IPS-11a (cell line): ENCODE measurements around the gene TNRC6C.
"Not testable (repeated sequence)": the region's sequence is repeated elsewhere in the genome, so short reads cannot be mapped to it uniquely, and the experiment has no call there.

Experiments used
- H3K4me3 ChIP-seq: one replicate; pipeline ENCODE4 v1.5.1; 2013; ENCODE audit warnings: low read depth, low read length, control low read depth

Gene TNRC6C

DNA sequence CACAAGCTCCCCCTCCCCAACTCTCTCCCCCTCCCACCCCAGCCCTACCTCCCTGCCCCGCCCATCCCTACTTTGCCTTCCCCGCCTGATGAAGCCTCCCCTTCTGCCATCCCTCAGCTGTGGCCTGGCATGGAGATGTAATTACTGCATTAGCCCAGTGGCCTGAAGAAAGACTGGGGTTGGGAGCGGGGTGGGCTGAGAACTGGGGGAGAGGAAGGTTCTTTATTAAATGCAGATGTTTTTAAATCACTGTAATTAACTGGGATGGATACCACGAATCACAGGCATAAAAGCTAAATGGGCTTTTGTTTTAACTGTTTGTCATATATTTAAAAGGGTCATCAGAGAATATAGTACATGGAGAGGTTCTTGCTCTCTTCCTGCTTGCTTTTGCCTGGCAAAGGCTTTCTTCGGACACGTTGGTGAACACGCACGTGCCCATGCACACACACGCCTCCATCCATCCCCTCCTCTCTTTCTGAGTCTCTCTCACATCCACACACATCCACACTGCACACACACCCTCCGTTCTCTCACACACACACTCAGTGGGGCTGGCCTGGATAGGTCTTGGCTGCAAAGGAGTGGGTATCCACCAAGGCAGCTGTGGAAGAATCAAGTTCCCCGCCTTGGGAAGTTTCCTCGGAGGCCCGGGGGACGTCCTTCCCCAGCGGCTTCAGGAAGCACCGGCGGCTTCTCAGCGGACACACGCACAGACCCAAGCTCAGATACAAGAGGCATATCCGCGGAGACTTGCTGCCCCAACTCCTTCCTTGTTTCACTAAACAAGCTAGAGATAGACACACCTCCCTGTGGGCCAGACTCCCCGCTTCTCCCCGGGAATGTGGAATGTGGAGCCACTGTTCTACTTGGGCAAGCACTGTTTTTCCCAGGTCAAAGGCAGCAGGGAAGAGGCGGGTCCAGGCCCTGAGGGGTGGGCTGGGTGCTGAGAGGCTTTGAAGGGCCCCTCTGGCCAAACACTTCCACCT lies 27.4 kb upstream of the TNRC6C start:
- H3K4me3 ChIP-seq: no peak overlapping the region

DNA sequence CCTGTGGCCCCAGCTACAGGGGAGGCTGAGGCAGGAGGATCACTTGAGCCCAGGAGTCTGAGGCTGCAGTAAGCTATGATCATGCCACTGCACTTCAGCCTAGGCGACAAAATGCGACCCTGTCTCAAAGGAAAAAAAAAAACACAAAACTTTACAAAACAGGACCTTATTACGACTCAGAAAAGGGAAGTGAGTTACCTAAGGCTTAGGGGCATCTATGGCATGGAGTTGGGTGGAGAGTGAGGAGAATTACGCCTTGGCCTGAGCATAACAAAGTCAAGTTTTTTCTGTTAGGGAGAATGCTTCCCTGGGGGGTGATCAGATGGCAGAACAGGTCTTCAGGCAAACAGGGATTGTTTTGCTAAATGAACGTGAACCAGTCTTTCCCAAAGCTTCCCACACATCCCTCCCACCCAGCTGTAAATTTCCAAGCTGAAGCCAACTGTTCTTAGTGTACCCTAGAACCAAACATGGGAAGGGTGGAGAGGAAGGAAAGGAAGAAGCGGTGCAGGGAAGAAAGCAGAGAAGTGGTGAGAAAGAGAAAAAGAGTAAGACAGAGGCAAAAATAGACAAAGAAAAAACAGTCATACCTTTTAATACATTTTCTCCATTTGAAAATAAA lies 24.6 kb upstream of the TNRC6C start:
- no peak overlapping the region for H3K4me3 ChIP-seq

DNA sequence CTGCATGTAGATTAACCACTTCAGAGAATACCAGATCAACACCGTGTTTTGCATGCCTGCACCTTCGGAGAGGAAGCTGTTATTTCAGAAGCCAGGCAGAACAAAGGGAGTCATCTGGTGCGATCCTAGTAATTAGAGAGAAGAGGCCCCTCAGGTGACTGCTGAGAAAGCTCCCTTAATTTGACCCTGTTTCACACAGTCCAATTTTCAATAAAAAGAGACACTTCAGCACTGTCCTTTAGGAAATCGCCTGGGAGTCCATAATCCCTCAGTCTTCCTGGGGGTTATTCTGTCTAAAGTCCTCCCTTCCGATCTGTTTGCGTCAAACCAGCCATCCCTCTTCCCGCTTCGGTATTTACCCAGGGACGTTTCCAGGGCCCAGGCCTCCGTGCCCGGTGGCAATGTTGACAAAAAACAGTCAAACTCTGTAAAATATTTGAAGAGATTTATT lies 23.4 kb upstream of the TNRC6C start:
- no peak overlapping the region for H3K4me3 ChIP-seq

DNA sequence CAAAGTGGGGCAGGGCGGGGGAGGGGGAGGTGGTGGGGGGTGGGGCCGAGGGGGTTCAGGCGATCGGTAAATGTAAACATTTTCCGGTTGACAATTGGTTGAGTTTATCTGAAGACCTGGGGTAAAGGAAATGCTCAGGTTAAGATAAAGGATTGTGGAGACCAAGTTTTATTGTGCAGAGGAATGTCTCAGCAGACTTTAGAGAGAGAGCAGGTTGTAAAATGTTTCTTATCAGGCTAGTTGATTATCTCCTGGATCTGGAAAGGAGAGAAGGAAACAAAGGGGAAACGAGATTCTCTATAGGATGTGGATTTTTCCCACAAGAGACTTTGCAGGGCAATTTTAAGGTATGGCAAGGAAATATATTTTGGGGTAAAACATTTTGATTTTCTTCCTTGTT lies 22.8 kb upstream of the TNRC6C start:
- H3K4me3 ChIP-seq: not testable (repeated sequence)

DNA sequence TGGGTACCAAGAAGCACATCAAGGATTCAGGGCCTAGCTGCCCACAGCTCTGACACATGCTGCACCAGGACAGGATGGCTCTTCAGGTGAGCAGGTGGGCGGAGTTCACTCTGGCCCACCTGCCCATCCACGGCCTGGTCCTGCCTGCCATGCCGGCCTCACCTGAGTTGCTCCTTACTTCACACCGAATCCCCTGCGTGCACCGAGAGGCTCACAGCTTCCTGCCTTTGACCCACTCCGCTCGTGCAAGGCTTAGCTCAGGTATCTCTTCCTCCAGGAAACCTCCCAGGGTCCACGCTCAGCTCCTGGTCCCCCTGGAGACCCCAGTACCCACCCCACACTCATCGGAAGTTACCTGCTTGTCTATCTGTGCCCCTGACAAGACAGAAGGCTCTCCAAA lies 21.6 kb upstream of the TNRC6C start:
- H3K4me3 ChIP-seq: no peak overlapping the region

DNA sequence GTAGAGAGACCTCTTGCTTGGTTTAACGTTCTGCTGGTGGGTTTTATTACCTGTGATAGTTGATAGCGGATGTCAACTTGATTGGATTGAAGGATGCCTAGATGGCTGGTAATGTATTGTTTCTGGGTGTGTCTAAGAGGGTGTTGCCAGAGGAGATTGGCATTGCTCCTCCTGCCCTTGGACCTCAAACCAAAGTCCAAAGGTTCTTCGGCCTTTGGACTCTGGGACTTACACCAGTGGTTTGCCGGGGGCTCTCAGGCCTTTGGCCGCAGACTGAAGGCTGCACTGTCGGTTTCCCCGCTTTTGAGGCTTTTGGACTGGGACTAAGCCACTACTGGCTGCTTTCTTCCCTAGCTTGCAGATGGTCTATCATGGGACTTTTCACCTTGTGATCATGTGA lies 17.5 kb upstream of the TNRC6C start:
- H3K4me3 ChIP-seq: no peak overlapping the region

DNA sequence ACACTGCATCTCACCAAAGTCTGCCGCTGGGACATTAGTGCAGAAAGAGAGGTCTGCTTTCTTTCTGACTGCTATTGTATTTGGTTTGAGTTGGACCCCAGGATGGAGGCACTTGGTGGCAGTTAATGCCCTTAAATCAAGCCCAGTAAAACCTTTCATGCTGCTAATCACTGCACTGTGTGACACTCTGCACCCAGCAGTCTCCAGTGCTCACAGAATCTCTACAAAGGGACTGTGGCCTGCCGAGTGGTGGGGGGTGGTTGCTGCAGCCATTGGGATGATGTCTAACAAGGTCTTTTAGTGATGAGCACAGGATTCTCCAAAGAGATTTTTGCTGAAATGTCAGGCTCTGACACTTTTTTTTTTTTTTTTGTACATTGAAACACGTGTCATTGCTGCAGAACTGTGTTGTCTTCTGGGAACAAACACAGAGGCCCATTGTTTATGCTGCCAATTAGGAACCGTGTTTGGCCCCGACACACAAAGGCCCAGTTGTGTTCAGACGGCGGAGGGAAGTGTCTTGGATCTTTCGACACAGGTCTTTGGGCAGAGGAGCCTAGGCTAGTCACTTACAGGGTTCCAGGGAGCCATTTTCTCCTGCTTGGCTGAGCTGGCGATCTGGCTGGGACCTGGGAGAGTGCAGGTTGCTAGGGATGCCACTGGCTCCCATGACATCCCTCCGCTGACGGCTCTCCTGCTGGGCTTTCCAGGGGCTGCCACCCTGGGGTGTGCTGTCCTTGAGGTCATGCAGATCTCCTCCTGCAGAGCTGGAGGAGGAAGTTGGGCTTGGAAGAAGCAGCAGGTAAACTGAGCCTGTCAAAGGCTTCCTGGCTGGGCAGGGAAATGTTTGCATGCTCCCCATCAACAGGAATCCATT lies 16.2 kb upstream of the TNRC6C start:
- no peak overlapping the region for H3K4me3 ChIP-seq

DNA sequence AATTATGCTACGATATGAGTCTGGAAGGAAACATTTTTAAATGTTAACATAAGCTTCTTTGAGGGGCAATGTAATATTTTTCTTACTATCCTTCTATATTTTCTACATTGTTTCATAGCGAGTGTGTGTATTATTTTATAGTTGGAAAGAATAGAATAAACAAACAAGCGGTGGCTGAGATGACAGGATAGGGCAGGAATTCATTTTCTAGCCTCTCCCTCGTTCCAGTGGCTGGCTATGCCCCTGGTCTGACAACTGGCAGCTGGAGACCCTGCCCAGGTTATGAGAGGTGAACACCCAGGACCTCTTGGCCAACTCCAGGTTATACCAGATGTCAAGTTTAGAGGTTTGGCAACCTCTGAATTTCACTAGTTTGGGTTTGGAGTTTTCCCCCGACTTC lies 14.5 kb upstream of the TNRC6C start:
- H3K4me3 ChIP-seq: no peak overlapping the region

DNA sequence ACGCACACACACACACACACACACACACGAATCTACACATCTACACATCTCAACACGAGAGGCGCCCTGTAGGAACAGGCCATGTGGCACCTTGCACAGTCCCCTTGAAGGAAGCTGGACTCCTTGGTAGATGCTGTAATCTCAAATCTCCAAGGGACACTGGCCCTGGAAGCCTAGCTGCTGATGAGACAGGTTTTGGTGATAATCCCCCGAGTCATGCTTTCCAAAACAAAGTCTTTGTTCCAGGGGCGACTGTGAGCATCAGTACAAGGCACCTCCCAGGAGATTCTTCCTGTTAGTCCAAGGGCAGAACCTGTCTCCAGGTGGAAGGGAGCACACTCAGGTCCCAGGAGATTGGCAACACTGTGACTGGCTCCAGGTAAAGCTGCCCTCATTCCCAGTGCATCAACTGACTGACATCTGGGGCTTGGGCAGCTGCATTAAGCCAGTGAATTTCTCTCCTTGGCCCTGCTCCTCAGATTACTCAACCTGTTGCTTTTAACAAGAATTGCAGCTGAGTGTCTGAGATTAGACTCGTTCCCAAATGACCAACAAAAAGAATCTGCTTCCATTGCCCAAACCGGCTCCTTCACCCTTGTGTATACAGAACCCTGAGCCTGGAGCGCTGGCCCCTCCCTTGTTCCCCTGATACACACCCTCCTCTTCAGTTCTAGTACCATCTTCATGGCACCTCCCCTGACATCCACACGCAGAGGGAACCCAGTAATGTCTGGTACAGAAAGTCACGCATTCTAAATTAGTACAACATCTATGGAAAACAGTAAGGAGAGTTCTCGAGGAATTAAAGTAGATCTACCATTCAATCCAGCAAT lies 13.9 kb upstream of the TNRC6C start:
- no peak overlapping the region for H3K4me3 ChIP-seq

DNA sequence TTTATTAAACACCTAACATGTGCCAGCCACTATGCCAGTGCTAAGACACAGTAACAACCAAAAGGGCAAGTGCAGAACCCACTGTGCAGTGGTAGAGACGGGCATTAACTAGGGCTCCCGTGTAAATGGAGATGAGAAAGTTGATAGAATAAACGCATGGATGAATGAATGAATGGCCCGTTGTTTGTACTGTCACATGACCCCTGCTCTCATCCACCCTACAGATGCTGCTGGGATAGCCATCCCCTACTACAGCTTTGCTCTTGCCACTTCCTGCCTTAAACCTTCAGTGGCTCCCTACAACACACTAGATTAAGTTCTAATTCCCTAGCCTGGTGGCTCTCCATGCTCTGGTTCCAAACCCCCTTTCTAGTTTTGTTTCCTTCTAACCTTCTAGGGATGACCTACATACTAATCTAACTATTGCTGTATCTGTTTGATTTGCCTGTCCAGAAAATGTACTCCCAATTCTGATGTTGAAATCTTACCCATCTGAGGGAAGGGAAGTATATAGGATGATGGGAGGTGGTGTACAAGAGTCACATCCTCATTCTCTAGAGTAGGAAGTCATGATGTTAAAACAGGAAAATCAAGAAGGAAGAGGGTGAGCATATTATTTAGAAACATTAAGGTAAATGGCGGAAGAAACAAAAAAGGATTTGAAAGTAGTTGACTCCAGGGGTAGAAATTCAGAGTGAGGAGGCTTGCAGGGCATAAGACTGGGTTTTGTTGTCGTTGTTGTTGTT lies 11.4 kb upstream of the TNRC6C start:
- H3K4me3 ChIP-seq: no peak overlapping the region

DNA sequence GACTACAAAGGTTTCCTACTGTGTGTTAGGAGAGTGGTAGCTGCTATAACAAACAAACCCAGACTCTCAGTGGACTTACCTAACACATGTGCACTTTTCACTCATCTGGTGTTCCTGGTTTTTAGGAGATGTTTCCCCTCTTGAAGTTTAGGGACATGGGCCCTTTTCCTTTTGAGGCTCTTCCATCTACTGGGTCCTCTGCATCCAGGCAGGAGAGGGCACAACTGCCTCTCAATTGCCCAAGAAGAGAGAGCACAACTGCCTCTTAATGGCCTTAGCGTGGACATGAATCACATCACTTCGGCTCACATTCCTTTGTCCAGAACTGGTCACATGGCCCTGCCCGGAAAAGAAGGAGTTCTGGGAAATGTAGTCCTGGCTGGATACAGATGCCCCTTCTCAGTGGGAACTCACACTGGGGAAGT lies 9.8 kb upstream of the TNRC6C start:
- H3K4me3 ChIP-seq: no peak overlapping the region

DNA sequence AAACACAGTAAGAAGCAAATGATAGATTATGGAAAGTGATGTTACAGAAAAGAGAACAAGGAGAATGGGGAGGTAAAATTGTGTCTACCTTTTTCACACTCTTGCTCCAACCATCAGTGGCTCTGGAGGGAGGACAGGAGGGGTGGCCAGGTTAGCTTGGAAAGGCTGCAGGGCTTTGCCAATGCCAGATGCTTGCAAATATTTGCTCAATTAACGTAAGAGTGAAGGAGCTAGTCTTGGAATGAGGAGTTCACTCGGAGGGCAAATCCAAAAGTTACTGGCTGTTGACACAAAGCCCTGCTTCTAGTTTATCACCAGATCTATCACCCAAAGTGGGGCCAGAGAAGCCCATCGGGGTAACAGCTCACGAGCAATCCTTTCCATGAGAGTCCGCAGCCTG lies 7.4 kb upstream of the TNRC6C start:
- no peak overlapping the region for H3K4me3 ChIP-seq

DNA sequence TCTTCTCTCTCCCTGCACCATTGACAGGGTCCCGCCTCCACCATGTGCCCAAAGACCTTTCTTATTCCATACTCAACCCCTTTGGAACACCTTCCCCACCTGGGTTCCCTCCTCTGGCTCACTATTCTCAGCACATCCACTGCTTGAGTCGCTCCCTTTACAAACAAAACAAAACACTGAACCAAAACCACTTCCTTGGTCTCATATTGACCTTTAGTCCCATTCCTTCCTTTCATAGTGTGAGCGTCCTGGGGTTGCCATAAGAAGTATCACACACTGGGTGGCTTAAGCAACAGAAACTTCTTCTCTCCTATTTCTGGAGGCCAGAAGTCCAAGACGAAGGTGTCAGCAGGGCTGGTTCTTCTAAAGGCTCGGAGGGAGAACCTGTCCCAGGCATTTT lies 6.1 kb upstream of the TNRC6C start:
- no peak overlapping the region for H3K4me3 ChIP-seq

DNA sequence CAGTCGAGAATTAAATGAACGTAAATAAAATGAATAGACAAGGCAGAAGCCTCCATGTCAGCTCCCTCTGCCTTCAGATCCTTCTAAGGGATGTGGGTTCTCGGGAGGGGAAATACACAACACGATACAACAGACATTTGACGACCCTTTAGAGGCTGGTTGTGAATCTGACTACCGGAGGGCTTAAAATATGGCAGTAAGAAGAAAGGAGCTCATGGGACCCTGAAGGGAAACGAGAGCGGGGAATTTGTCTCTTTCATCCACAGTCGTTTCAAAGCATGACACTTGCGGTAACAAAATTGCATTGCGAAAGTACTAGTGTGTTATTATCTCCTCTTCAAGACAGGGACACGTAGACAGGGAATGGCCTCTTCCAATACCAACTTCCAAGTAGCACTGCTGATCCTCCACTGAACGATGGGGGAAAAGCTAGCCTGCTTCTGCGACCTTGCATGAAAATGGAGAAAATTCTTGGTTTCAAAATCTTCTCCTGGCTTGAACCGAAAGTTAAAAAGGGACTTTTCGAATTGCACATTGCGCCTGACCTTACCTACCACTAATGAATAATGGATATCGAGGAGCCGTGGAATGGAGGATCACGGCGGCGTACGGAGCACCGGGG lies 1.2 kb upstream of the TNRC6C start:
- peak overlapping the region; percentile 53 for H3K4me3 ChIP-seq

DNA sequence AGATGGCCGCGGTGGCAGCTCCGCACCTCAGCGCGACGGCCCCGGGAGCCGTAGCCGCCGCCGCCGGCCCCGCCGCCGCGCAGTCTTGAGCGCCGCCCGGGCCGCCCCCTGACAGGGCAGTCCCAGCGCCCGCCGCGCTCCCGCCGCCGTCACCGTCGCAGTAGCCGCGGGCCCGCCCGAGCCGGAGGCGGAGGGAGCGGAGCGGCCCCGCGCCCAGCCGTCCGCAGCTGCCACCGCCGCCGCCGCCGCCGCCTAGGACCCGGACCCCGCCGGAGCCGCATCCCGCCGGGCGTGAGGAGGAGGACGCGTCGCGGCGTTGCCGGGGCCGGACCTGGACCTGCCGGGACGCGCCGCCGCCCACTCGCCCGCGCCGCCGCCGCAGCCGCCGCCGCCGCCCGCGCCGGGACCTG lies 218 bp downstream of the TNRC6C start:
- peak overlapping the region; percentile 6 for H3K4me3 ChIP-seq

DNA sequence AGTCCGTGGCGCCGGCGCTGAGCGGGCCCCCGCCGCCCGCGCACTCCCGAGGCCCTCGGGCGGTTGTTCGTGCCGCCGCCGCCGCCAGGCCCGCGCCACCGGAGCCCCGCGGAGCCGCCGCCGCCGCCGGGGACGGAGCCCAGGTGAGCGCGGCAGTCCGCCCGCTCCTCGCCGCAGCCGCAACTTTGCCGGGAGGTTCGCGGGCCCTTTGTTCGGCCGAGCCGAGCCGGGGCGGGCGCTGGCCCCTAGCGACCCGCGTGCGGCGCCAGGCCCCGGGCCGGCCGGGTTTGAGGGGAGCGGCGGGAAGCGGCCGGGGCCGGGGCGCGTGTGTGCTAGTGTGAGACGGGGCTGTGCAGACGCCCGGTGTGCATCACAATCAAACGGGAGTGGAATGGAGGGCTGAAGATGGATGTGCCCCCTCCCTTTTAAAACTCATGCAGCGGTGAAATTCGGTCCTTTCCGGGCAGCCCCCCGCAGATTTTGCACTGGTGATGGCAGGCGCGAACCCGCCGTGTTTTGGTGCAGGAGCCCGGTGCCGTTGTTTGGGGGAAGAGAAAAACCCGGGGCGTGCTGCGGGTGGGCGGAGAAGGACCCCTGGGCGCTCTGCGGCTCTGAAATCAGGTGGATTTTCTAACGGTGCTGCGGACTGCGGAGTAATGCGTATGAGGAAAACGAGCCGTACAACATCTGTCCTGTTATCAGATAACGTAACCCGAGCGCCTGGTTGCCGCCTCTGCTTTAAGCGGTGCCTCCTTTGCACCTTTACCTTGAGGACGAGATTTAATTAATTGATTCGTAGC lies 823 bp downstream of the TNRC6C start:
- H3K4me3 ChIP-seq: peak overlapping the region; percentile 74

DNA sequence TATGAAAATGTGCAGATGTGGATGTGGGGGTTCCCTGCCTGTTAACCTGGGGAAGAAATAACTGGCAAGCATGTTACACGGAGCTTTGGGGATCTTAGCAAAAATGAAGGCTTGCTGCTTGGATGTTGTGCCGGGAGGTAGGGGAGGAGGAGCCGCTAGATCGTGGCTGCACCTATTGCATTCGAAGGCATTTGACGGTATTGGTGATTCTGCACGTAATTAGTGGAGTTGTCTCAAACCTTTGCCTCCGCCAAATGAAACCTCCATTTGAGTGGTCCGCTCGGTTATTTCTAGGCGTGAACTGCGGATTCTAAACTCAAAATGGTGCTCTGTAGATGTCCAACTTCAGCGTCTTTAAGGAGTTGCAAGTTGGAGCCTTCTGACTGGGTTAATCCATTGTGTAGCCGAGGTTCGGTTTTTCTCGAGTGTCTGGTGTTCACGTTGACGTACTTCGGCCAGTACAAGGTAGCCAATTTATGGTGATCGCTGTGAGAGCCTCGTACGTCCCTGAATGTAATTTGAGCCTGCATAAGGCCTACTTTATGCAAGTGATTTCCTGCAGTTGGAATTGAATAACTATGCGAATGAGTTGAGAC lies 1.5 kb downstream of the TNRC6C start:
- peak overlapping the region; percentile 74 for H3K4me3 ChIP-seq

DNA sequence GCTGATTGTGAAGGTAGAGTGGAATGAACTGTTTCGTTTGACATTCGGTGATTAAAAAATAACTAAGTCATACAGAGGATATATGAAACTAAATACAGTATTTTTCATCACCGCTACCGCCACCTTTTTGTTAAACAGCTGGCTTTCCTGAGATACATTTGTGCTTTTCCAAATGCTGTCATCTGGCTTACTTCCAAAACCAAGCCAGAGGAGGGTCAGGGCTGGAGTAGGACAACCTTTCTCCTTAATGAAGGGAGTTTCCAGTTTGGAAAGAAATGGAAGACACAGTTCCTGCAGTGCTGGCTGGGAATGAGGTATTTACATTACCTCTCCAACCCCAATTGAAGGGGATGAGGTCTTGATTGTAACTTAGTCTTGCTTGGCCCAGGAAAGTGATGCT lies 3.2 kb downstream of the TNRC6C start:
- H3K4me3 ChIP-seq: no peak overlapping the region
